Stimulated activated CD4-positive, alpha-beta T cell treated with anti-CD3 and anti-CD28 coated beads, TNF-alpha, amount 100 ng/mL, for 24 hours (primary cell): Measurements from ENCODE around the gene PPP1R9A.

Experiments used
- DNase-seq, 3 experiments: peaks; one replicate each; pipeline ENCODE4 v3.0.0-alpha.2; 2020; ENCODE audit warnings: low read depth in 3 of 3

The PPP1R9A gene

DNA sequence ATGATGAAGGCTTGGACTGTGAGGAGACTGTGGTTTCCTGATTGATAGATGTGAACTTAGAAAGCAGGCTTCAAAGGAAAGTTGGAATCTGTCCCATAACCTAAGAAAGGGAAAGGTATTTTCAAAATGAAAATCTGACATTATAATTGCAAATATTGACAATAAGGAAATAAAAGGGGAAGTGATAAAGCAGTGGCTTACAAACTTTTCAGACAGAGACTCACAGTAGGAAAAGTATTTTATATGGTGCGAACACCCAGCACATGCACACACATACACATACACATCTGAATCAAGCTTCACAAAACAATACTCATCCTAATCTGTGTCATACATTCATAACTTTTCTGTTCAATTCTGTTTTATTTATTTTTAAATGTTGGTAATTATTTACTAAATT, 412.2 kb downstream of the PPP1R9A start:
- DNase-seq: no peak

DNA sequence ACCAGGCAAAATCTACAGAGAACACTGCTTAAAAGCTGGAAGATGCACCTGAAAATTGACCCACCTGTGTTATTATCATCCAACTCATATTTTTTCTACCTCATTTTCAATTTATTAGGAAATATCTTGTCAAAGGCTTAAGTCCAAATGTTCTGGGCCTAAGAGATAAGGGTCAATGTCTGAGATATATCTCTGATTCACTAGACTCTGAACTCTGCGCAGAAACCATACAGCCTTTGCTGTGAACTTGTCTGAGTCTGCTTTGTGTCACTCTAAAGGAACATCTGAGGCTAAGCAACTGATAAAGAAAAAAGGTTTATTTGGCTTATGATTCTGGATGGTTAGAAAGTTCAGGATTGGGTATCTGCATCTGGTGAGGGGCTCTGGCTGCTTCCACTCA, 413.3 kb downstream of the PPP1R9A start:
- DNase-seq: no peak

DNA sequence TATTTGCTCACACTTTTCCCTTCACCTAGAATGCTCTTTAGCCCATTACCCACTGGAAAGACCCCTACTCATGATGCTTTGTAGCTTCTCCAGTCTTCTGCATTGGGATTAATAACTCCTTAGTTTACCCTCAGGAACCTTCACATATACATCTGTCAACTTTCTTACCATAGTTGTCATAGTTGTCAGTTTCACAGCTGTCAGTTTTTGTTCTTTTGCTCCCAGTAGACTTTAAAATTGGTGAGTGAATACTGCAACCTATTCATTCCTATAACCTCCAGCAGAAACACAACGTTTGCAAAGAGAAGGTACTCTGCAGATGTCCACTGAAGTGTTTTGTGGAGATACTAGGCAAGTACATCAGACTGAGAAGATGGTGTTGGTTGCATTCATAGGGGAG, 414.3 kb downstream of the PPP1R9A start:
- no peak for DNase-seq

DNA sequence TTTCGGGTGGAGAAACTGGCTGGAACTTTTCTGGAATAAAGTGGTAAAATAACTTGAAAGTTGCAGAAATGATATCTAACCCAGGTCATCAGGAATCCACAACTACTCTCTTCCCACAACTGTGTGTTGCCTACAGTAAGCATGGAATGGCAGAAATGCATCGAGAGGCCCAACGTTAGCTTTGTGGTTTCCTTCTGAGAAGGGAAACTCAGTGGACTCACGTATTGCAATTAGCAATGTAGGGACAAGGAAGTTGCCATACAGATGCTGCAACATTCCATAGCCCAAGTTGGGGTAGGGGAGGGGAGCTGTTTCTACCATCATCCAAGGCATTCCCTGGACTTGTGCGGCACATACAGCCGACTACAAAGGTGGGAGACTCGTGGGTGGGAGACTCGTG, 415.0 kb downstream of the PPP1R9A start:
- no peak for DNase-seq

DNA sequence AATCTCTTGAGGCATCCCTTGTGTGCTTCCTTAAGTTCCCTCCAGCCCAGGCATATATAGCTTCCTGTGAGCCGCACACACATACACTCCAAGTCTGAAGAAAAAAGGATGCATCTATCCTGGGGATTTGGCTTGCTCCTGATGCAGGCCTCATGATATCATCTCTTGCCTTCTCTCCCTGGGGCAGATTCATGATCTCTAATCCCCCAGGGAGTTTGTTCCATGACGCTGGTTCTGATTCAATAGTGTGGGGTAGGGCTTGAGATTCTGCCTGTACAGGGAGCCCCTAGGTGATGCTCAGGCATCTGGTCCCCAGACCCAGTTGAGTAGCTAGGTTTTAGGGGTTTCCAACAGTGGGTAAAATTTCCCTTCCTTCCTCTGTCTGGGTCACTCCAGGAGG, 415.5 kb downstream of the PPP1R9A start:
- DNase-seq: no peak

DNA sequence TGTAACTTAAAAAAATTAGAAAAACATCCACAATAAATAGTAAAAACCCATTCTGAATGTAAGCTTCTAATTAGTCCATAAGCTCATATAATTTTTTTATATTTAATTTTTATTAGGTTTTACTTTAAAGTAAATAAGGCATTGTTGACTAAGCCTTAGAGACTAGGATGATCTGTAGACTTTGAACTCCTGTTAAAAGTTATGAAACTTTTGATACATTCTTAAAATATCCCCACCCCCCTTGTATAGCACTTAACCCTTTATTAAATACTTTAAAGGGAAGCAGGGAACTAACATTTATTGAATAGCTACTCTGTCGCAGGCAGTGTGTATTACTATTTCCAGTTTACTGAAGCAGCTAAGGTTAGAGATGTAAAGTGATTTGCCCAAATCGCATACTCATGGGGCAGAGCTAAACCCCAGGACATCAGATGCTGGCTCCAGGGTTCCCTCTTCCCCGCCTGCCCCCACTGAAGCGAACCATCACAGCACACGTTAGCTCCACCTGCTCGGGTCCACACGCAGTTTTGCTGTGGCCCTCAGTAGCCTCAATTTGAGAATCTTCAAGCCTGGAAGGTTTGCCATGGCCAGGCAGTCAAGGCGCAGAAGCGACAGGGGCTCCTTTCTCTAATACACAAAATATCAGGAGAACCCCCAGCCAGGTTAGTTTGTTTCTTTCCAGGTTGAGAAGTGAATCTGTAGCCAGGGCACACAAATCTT, 416.2 kb downstream of the PPP1R9A start:
- DNase-seq: no peak

DNA sequence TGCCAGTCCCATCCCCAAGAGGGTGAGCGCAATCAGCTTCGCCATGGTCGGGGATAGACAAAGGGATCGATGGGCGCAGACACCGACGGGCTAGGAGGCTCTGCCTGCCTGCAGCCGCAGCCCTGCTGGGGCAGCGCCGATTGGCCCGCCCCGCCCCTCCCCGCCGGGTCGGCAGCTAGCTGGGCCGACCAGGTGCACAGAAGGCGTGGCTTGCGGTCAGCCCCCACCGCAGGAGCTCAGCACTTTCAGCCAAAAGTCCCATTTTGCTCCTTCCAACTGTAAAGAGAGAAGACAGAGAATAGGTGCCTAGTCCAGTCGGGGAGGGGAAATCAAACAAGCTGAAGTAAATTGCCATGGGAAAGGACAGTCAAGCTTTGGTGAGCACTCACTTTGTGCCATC, 417.0 kb downstream of the PPP1R9A start, which contains the start of gene PON1:
PON1 (minus strand) TSS at position 102 of the 400 bp plus-strand sequence; CDS start at position 45, 57 bp downstream.
- DNase-seq: peak in 1 of 3 experiments; percentile 2

DNA sequence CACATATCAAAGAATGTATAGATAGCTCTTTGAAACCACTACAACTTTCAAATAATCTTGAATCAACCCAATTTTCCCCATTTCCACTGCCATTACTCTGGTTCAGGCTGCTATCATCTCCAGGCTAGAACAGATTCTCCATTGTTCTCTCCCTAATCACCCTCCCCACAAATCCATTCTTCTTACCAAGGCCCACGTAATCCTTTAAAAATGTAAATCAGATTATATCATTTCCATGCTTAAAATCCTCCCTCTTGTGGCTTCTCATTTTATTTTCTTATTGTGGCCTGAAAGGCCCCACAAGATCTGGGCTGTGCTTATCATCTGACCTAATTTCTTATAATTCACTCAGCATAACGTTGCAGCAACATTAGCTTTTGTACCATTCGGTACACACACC, 420.0 kb downstream of the PPP1R9A start:
- DNase-seq: no peak

DNA sequence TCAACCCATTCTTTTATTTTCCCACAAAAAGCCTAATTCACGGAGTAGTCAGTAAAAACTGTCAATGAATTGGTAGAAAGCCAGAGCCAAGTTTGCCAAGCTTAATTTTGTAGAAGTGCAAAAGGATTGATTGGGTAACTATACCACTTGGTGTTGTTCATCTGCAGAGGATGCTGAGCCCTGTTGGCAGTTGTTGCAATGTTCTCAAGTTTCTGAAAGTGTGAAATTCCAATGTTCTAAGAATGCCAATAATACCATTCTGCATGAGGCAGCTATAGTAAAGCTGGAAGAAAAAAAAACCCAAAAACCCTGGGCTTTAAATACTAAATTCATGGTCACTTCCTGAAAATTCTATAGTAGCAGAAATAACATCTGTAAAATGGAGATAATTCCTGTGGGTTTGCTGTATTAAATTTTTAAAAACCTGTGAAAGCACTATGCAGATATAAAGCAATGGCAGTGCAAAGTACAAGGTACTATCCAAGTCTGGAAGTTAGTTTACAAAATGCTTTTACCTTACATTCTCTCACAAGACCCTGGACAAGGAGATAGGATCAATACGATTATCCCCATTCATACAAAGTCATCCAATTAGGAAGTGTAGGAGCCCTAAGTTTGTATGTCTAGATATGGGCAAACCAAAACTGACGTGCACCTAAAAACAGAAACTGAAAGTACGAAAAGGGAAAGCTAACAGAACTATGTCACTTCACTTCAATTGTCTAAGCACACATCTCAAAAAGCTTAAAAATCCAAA, 423.0 kb downstream of the PPP1R9A start:
- no peak for DNase-seq

DNA sequence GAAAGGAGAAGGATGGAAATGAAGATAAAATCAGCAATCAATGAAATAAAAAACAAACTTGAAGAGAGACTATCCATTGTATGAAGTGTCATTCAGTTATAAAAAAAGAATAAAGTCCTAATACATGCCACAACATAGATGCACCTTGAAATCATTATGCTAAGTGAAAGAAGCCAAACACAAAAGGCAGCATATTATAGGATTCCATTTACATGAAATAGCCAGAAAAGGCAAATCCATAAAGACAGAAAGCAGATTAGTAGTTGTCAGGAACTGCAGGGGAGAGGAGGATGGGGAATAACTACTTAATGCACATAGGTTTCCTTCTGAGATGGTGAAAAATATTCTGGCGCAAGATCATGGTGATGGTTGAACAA, 423.6 kb downstream of the PPP1R9A start:
- DNase-seq: no peak

DNA sequence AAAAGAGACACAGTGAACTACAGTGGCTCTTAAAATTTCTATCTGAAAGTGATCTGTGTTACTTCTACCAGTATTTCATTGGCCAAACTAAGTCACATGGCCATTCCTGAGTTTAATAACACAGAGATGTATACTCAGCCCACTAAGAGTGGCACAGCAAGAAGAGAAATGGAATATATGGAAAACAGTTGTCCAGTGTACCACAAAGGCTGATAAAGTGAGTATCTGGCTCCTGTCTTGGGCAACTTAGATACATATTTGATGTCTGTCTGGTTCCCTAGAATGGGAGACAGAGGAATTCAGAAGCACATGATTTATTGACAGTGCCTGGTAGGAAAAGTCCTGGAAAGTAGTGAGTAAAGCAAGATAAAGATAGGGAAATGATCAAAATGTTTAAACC, 427.1 kb downstream of the PPP1R9A start:
- no peak for DNase-seq

DNA sequence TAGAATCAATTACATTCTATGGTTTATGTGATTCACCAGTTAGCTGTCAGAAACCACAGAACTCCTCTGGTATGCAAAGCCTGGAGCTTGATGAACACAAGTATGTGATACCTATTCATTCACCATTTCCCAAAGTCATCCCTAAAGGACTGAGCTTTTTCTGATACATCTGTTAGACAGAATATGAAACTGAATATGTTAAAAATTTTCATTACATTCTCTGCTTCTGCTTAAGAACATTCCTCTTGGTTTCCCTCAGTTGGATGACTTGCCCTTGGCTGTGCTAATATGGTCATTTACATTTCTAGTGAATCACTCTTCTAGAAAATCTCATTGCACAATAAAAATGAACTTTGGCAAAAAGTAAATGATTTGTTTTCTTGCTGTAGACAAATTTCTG, 427.7 kb downstream of the PPP1R9A start:
- DNase-seq: no peak

DNA sequence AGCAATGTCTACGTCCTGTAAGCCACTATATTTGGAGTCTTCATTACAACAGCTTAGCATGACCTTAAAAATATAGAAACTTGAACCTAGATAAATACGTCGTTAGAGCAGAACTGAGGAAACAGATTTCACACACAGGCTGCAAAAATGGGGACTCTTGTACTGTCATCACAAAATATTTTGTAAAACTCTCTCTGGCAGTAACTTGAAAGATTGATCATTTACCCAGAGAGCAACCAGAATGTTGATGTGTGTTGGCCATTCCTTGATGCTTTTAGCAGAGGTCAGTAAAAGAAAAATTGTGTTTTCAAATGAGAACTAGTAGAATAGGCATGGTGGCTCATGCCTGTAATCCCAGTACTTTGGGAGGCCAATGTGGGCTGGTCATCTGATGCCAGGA, 431.4 kb downstream of the PPP1R9A start:
- DNase-seq: no peak

DNA sequence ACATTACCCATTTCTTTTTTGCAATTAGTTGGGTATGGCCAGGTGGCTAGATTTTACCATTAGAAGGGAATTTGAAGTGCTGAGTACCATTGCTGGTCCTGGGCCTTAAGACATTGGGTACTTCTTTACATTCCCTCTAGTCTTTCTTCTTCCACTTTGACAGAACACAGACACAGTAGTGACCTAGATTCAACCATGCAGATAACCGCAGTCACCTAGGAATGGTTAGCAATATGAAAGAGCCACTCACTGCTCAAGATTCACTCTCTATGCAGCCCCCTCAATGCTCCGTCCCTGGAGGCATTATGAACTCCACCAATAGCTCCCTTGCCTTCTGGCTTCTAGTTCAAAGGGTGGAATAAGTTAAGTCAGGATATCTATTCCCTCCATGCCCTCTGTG, 433.1 kb downstream of the PPP1R9A start:
- DNase-seq: no peak

DNA sequence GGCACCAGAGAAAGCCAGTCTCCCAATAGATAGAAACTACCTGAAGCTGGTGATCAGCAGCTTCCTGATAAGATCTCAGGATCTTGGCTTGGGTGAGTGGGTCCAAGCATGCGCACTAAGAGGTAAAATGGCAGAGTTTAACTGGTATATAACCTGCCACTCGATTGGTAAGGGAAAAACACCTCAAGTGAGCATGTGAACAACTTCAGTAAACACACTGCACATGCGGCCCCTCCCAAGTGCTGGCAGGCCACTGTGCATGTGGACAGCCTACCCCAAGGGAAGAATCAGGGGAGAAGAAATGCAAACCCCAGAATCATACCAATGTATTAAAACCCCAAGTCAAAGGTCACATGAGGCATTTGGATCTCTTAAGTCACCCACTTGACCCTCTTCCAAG, 434.6 kb downstream of the PPP1R9A start:
- DNase-seq: no peak

DNA sequence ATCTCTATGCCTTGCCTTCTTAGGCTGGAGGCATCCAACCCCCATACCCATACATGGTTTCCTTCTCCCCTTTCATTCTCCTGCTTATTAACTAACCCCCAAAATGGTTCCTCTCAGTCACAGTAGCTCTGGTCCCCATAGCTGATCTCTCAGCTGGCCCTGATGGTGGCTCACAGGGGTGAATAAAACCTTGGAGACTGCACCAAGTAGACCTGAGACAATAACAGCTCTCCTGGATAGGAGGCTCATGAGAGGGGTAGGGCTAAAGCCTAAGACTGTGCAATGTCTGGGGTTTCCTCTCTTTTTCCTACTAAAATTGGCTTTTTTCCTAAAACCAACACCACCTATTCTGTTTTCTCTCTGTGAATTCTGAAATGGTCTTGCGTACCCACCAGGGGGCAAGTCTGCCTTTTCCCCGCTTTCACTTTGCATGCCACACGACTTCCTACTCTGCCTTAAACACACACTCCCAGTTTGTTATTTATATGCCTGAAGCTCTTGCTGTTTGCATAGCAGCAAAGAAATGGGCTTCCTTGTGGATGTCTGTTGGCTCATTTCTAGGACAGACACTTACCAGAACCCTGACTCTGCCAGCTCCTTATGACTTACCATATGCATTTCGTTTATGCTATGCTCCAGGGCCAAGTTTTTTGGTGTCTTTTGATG, 435.4 kb downstream of the PPP1R9A start:
- no peak for DNase-seq
